HUES6 (cell line): Measurements from ENCODE around the gene TENM3.
A peak's percentile ranks its signal among the peaks of the same experiment; 100 is the strongest.

Experiments
- H3K27ac ChIP-seq: 2 replicates; pipeline ENCODE4 v1.7.0; 2013; ENCODE audit warnings: low read depth, mild to moderate bottlenecking, low read length, inconsistent platforms
- H3K27me3 ChIP-seq: 2 replicates; pipeline ENCODE4 v1.6.1; 2013; ENCODE audit warnings: low read length; ENCODE audit not compliant: control insufficient read depth, insufficient read depth
- H3K36me3 ChIP-seq: 2 replicates; pipeline ENCODE4 v1.6.1; 2013; ENCODE audit warnings: low read length; ENCODE audit not compliant: control insufficient read depth, insufficient read depth
- H3K4me1 ChIP-seq: 2 replicates; pipeline ENCODE4 v1.6.1; 2013; ENCODE audit warnings: low read length; ENCODE audit not compliant: control insufficient read depth, insufficient read depth
- H3K4me3 ChIP-seq: 2 replicates; pipeline ENCODE4 v1.5.1; 2013; ENCODE audit warnings: low read depth, low read length
- H3K9ac ChIP-seq: one replicate; pipeline ENCODE4 v1.6.1; 2013; ENCODE audit warnings: mild to moderate bottlenecking, low read length
- H3K9me3 ChIP-seq: 2 replicates; pipeline ENCODE4 v1.6.1; 2013; ENCODE audit warnings: low read depth, low read length; ENCODE audit not compliant: control insufficient read depth, insufficient read depth

Gene TENM3

GRCh38 chr4:182764642-182765041, 521.4 kb downstream of the TENM3 start:
- no peak overlapping the region for H3K4me3 ChIP-seq
- no peaks in the 10 kb centered on the region for H3K9me3 ChIP-seq
- no peak overlapping the region for H3K27ac ChIP-seq
- H3K27me3 ChIP-seq, result no peaks in the 10 kb centered on the region
- no peak overlapping the region for H3K9ac ChIP-seq
- H3K36me3 ChIP-seq, result no peaks in the 10 kb centered on the region
- H3K4me1 ChIP-seq, result peaks cover 7% of the 10 kb centered on the region; the same call in 1 of the 2 replicates

GRCh38 chr4:182765987-182766856, 523.0 kb downstream of the TENM3 start:
- H3K27ac ChIP-seq, result no peak overlapping the region
- peaks cover 19% of the 10 kb centered on the region for H3K4me1 ChIP-seq
- no peaks in the 10 kb centered on the region for H3K9me3 ChIP-seq
- no peaks in the 10 kb centered on the region for H3K36me3 ChIP-seq
- H3K27me3 ChIP-seq, result no peaks in the 10 kb centered on the region
- H3K4me3 ChIP-seq, result no peak overlapping the region
- H3K9ac ChIP-seq, result no peak overlapping the region

DNA sequence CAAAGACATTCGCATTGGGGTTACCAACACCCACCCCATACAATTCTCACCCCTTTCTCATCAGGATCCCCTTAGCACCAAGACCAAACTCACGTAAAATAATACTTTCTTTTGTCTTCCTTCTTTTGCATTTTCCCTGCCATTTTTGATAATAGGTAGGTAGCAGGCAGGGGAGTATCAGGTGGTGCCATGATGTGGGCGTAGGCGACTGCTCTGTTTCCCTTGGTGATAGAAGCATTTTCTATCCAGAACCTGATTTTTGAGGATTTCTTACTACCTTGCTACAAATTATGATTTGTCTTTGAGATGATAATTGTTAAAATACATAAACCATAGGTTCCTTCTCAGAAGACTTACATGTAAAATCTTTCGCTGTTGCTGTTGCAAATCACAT, 523.7 kb downstream of the TENM3 start:
- H3K27ac ChIP-seq, result no peak overlapping the region
- H3K27me3 ChIP-seq, result no peaks in the 10 kb centered on the region
- peaks cover 20% of the 10 kb centered on the region for H3K4me1 ChIP-seq
- no peaks in the 10 kb centered on the region for H3K36me3 ChIP-seq
- H3K9ac ChIP-seq, result no peak overlapping the region
- no peaks in the 10 kb centered on the region for H3K9me3 ChIP-seq
- no peak overlapping the region for H3K4me3 ChIP-seq

- peaks cover 20% of the 10 kb centered on the region for H3K4me1 ChIP-seq
- H3K9me3 ChIP-seq, result no peaks in the 10 kb centered on the region
- H3K27ac ChIP-seq, result no peak overlapping the region
- H3K36me3 ChIP-seq, result peaks cover 8% of the 10 kb centered on the region
- H3K27me3 ChIP-seq, result no peaks in the 10 kb centered on the region
- no peak overlapping the region for H3K9ac ChIP-seq
- no peak overlapping the region for H3K4me3 ChIP-seq
These were observed 525.6 kb downstream of the TENM3 start for GRCh38 chr4:182768838-182769237.

GRCh38 chr4:182770259-182770995, 527.2 kb downstream of the TENM3 start:
- H3K27me3 ChIP-seq, result no peaks in the 10 kb centered on the region

DNA sequence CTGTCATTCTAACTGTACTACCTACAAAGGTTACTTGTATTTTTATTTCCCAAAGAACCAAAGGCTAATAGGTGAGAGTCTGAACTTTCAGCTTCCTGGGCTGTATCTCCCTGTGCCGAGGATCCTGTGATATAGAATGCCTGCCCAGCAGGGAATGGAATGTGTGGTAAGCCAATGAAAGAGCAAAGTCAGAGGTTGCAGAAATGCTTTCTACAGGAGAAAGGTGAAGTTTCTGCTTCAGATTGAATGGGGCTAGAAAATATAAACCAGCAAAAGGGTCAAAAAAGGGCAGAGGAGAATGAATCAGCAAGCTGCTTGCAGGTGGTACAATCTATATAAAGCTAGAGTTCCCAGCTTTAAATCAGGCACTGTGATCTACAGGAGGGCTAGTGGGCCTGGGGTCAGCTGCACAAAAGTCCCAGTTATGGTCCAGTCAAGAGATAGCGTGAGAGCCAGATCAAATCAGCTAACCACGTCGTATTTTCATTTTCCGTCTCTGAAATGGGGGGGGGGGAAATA, 527.9 kb downstream of the TENM3 start:
- H3K9ac ChIP-seq, result no peak overlapping the region

More at GRCh38 chr4:182770259-182770995, 527.2 kb downstream of the TENM3 start:
- Histone ChIP-seq H3K27ac (0 out of 2 replicates have a peak overlapping the region, but pooled peaks have one; percentile 2), H3K9me3 (no peaks in the 10 kb centered on the region), H3K4me1 (peaks cover 20% of the 10 kb centered on the region), H3K9ac (no peak overlapping the region), H3K36me3 (peaks cover 17% of the 10 kb centered on the region), H3K4me3 (no peak overlapping the region)

DNA sequence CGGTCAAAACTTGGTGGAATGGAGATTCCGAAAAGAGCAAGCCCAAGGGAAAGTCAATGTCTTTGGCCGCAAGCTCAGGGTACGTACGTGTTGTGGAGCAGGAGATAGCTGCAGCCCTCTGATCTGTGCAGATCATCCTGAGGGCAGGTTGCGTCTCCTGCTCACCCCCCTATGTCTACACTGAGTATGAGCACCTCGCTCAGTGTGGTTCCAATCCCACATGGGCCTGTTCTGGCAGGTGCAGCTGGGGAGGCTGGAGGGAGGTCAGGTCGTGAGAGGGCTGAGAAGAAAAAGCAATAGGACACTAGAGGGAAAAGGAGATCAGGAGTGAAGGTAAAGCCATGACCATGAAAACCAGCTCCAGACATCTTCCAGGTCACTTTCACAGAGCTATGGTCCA, 531.9 kb downstream of the TENM3 start:
- no peak overlapping the region for H3K4me3 ChIP-seq
- no peaks in the 10 kb centered on the region for H3K9me3 ChIP-seq
- H3K27me3 ChIP-seq, result no peaks in the 10 kb centered on the region
- peaks cover 25% of the 10 kb centered on the region for H3K36me3 ChIP-seq
- peaks cover 13% of the 10 kb centered on the region for H3K4me1 ChIP-seq
- no peak overlapping the region for H3K27ac ChIP-seq
- no peak overlapping the region for H3K9ac ChIP-seq

More for the DNA sequence above, 527.9 kb downstream of the TENM3 start:
- 0 out of 2 replicates have a peak overlapping the region, but pooled peaks have one; percentile 2 for H3K27ac ChIP-seq
- no peaks in the 10 kb centered on the region for H3K27me3 ChIP-seq
- no peaks in the 10 kb centered on the region for H3K9me3 ChIP-seq
- H3K36me3 ChIP-seq, result peaks cover 20% of the 10 kb centered on the region
- H3K4me1 ChIP-seq, result peaks cover 20% of the 10 kb centered on the region
- H3K4me3 ChIP-seq, result no peak overlapping the region

GRCh38 chr4:182776376-182777105, 533.3 kb downstream of the TENM3 start:
- Histone ChIP-seq H3K36me3 (peaks cover 25% of the 10 kb centered on the region), H3K4me3 (no peak overlapping the region), H3K27me3 (no peaks in the 10 kb centered on the region), H3K27ac (no peak overlapping the region), H3K4me1 (no peaks in the 10 kb centered on the region), H3K9me3 (no peaks in the 10 kb centered on the region), H3K9ac (no peak overlapping the region)

GRCh38 chr4:182778222-182778982, 535.2 kb downstream of the TENM3 start:
- H3K9ac ChIP-seq, result no peak overlapping the region
- H3K9me3 ChIP-seq, result no peaks in the 10 kb centered on the region
- no peaks in the 10 kb centered on the region for H3K27me3 ChIP-seq
- H3K27ac ChIP-seq, result no peak overlapping the region
- H3K36me3 ChIP-seq, result peaks cover 22% of the 10 kb centered on the region
- H3K4me3 ChIP-seq, result no peak overlapping the region
- no peaks in the 10 kb centered on the region for H3K4me1 ChIP-seq

DNA sequence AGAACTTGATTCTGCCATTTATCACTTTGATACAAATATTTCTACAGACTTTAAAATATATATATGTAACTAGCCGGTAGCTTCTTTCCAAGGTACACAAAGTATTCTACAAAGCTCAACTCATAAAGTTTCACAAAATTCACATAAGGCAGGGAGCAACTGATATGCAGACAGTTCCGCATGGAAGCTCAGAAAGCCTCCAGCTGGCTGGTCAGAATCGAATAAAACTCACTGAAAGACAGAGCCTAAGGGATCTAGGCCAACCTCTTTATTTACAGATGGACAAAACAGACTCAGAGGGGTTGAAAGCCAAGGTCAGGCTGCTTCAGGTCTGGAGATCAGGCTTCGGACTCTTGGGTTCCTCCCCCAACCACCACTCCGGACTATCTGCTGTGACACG, 543.8 kb downstream of the TENM3 start:
- no peak overlapping the region for H3K4me3 ChIP-seq
- H3K36me3 ChIP-seq, result peaks cover 20% of the 10 kb centered on the region
- H3K27me3 ChIP-seq, result no peaks in the 10 kb centered on the region
- H3K9ac ChIP-seq, result no peak overlapping the region
- H3K4me1 ChIP-seq, result no peaks in the 10 kb centered on the region
- no peak overlapping the region for H3K27ac ChIP-seq
- H3K9me3 ChIP-seq, result 0 out of 2 replicates have a peak, but pooled peaks cover 4% of the 10 kb centered on the region
